Measurements from ENCODE around the gene DDX10. TPM values are rescaled to one million over a fixed set of nuclear protein-coding genes. Genes with fewer than 3 reads are reported as not detected.
"Not testable (repeated sequence)": the region's sequence is repeated elsewhere in the genome, so short reads cannot be mapped to it uniquely, and the experiment has no call there.

The DDX10 gene
- total and polyA plus RNA-seq, 2 experiments from 2014 or later, result 32.4 to 37.8 TPM

DNA sequence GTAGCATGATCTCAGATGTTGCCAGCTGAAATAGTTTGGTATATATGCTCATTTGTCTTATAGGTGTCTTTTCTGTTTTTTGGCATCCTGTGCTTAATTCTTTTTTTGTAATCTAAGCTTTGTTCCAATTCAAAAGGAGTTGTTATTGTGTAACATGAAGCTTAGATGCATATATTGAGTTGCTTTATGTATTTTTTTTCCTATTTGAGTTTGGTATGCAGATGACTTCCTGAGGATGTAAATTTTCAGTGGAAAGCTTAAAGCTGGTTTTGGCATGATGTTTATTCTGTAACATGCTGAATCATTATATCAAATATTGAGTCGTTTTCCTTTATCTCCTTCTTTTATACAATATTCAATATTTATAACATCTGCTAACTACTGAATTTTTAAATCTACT is 69.4 kb downstream of the DDX10 start:
- DNase-seq (ENCODE audit: low spot score), result no peak
- H3K27me3 ChIP-seq (ENCODE audit: insufficient read depth), result no peaks in the 10 kb centered on the region
- peaks cover 12% of the 10 kb centered on the region; the same call in 1 of the 2 replicates for H3K4me1 ChIP-seq (ENCODE audit: insufficient read depth)
- H4K20me1 ChIP-seq (replicated peaks; ENCODE audit: insufficient read depth), result no peaks in the 10 kb centered on the region; the same call in 1 of the 2 replicates
- H3F3A ChIP-seq (replicated peaks; ENCODE audit: low read depth), result no peaks in the 10 kb centered on the region
- no peak overlapping the region for H2AFZ ChIP-seq
- TF ChIP-seq EZH2phosphoT487 (IDR thresholded peaks at IDR 0.05; ENCODE audit: unreplicated experiment), result no peak
- TF ChIP-seq STAT1 (IDR thresholded peaks at IDR 0.05; ENCODE audit: unreplicated experiment), result no peak
- TF ChIP-seq EZH2 (IDR thresholded peaks at IDR 0.05; ENCODE audit: low read depth, unreplicated experiment), result no peak
- TF ChIP-seq POLR2AphosphoS5 (IDR thresholded peaks at IDR 0.05; ENCODE audit: low read depth), result no peak
- TF ChIP-seq ZNF114 (CRISPR knock-in tag; IDR thresholded peaks at IDR 0.05), result no peak
- peaks cover 15% of the 10 kb centered on the region for H3K4me1 Mint-ChIP-seq
- H3K9me2 ChIP-seq (ENCODE audit: insufficient read depth), result no peaks in the 10 kb centered on the region
- H3K79me2 ChIP-seq (replicated peaks; ENCODE audit: insufficient read depth), result peaks cover 31% of the 10 kb centered on the region
- H3K27me3 Mint-ChIP-seq (ENCODE audit: insufficient read depth, low read depth, poor library complexity), result no peaks in the 10 kb centered on the region
- no peaks in the 10 kb centered on the region; the same call in 2 of the 3 replicates for H3K9me3 Mint-ChIP-seq
- no peaks in the 10 kb centered on the region; the same call in 2 of the 3 replicates for H3K36me3 Mint-ChIP-seq (ENCODE audit: low read depth)
- H3K27ac ChIP-seq (ENCODE audit: low read depth), result no peak overlapping the region
- ATAC-seq, result no peak
- H3K27ac Mint-ChIP-seq, result 0 out of 2 replicates have a peak overlapping the region, but pooled peaks have one; percentile 27
- no peak overlapping the region for H3K4me3 Mint-ChIP-seq
- H3K4me2 ChIP-seq, result no peak overlapping the region
- no peaks in the 10 kb centered on the region for H3K36me3 ChIP-seq (ENCODE audit: insufficient read depth)
- H3K4me3 ChIP-seq, result no peak overlapping the region

DNA sequence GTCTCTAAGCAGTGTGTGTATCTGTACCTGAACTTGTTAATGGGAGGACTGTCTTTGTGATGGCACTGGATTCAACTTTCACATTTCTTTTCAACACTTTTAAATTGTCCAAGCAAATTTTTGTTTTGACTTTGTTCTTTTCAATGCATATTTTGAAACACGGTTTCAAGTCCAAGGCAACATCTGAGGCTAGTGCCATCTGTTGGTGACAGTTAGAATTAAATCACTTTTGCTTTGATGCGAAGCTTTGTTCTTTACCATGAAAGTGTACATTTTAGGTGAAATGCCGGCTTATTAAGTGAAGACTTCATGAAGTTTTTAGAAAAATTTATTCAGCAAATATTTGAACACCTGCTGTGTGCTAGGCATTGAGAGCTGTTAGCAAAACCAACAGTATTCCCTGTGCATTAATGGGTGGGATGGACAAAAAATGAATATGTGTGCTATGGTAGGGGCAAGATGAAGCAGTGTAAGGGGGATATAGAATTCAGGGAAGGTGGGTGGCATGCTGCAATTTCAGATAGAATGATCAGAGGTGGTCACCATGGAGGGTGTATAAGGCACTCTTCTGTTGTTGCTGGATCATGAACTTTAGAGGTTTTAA is 70.2 kb downstream of the DDX10 start:
- H3K36me3 Mint-ChIP-seq (ENCODE audit: low read depth), result peaks cover 7% of the 10 kb centered on the region
- no peaks in the 10 kb centered on the region for H3F3A ChIP-seq (replicated peaks; ENCODE audit: low read depth)
- DNase-seq (ENCODE audit: low spot score) (peak; percentile 57), ATAC-seq (no peak)
- peaks cover 12% of the 10 kb centered on the region; the same call in 1 of the 2 replicates for H3K4me1 ChIP-seq (ENCODE audit: insufficient read depth)
- no peak overlapping the region for H3K27ac ChIP-seq (ENCODE audit: low read depth)
- H3K4me3 Mint-ChIP-seq, result no peak overlapping the region
- H3K4me2 ChIP-seq, result no peak overlapping the region
- H3K9me3 Mint-ChIP-seq, result peaks cover 7% of the 10 kb centered on the region
- H4K20me1 ChIP-seq (replicated peaks; ENCODE audit: insufficient read depth), result no peaks in the 10 kb centered on the region; the same call in 1 of the 2 replicates
- no peaks in the 10 kb centered on the region for H3K36me3 ChIP-seq (ENCODE audit: insufficient read depth)
- peaks cover 15% of the 10 kb centered on the region for H3K4me1 Mint-ChIP-seq
- H3K79me2 ChIP-seq (replicated peaks; ENCODE audit: insufficient read depth), result peaks cover 38% of the 10 kb centered on the region
- no peaks in the 10 kb centered on the region for H3K27me3 Mint-ChIP-seq (ENCODE audit: insufficient read depth, low read depth, poor library complexity)
- no peak overlapping the region for H3K4me3 ChIP-seq
- no peaks in the 10 kb centered on the region for H3K27me3 ChIP-seq (ENCODE audit: insufficient read depth)
- H3K9me2 ChIP-seq (ENCODE audit: insufficient read depth), result no peaks in the 10 kb centered on the region
- TF ChIP-seq POLR2AphosphoS5 (IDR thresholded peaks at IDR 0.05; ENCODE audit: low read depth) (no peak), JUNB (IDR thresholded peaks at IDR 0.05; ENCODE audit: unreplicated experiment) (no peak), EZH2phosphoT487 (IDR thresholded peaks at IDR 0.05; ENCODE audit: unreplicated experiment) (no peak), ZNF114 (CRISPR knock-in tag; IDR thresholded peaks at IDR 0.05) (no peak), NANOG (IDR thresholded peaks at IDR 0.05; ENCODE audit: borderline replicate concordance) (no peak), EZH2 (IDR thresholded peaks at IDR 0.05; ENCODE audit: low read depth, unreplicated experiment) (no peak)
- TF ChIP-seq, protein P1, sequence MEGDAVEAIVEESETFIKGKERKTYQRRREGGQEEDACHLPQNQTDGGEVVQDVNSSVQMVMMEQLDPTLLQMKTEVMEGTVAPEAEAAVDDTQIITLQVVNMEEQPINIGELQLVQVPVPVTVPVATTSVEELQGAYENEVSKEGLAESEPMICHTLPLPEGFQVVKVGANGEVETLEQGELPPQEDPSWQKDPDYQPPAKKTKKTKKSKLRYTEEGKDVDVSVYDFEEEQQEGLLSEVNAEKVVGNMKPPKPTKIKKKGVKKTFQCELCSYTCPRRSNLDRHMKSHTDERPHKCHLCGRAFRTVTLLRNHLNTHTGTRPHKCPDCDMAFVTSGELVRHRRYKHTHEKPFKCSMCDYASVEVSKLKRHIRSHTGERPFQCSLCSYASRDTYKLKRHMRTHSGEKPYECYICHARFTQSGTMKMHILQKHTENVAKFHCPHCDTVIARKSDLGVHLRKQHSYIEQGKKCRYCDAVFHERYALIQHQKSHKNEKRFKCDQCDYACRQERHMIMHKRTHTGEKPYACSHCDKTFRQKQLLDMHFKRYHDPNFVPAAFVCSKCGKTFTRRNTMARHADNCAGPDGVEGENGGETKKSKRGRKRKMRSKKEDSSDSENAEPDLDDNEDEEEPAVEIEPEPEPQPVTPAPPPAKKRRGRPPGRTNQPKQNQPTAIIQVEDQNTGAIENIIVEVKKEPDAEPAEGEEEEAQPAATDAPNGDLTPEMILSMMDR (conservative IDR thresholded peaks at IDR 0.05; ENCODE audit: low read depth in 2 of 2), result peak; percentile 65 to 84
- TF ChIP-seq, protein P2, sequence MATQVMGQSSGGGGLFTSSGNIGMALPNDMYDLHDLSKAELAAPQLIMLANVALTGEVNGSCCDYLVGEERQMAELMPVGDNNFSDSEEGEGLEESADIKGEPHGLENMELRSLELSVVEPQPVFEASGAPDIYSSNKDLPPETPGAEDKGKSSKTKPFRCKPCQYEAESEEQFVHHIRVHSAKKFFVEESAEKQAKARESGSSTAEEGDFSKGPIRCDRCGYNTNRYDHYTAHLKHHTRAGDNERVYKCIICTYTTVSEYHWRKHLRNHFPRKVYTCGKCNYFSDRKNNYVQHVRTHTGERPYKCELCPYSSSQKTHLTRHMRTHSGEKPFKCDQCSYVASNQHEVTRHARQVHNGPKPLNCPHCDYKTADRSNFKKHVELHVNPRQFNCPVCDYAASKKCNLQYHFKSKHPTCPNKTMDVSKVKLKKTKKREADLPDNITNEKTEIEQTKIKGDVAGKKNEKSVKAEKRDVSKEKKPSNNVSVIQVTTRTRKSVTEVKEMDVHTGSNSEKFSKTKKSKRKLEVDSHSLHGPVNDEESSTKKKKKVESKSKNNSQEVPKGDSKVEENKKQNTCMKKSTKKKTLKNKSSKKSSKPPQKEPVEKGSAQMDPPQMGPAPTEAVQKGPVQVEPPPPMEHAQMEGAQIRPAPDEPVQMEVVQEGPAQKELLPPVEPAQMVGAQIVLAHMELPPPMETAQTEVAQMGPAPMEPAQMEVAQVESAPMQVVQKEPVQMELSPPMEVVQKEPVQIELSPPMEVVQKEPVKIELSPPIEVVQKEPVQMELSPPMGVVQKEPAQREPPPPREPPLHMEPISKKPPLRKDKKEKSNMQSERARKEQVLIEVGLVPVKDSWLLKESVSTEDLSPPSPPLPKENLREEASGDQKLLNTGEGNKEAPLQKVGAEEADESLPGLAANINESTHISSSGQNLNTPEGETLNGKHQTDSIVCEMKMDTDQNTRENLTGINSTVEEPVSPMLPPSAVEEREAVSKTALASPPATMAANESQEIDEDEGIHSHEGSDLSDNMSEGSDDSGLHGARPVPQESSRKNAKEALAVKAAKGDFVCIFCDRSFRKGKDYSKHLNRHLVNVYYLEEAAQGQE (IDR thresholded peaks at IDR 0.05; ENCODE audit: unreplicated experiment), result no peak
- H2AFZ ChIP-seq, result no peak overlapping the region
- no peak overlapping the region for H3K27ac Mint-ChIP-seq

DNA sequence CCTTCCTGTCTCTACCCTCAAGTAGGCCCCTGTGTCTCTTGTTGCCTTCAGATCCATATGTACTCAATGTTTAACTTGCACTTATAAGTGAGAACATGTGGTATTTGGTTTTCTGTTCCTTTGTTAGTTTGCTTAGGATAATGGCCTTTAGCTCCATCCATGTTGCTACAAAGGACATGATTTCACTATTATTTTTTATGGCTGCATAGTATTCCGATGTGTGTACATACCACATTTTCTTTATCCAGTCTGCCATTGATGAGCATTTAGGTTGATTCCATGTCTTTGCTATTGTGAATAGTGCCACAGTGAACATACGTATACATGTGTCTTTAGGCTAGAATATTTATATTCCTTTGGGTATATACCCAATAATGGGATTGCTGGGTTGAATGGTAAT is 75.3 kb downstream of the DDX10 start:
- H3K27me3 ChIP-seq (ENCODE audit: insufficient read depth); H3K4me3 ChIP-seq; DNase-seq (ENCODE audit: low spot score); H3K9me2 ChIP-seq (ENCODE audit: insufficient read depth); H3K4me2 ChIP-seq; H3K36me3 ChIP-seq (ENCODE audit: insufficient read depth); ATAC-seq; H3K4me1 Mint-ChIP-seq; H3K4me1 ChIP-seq (ENCODE audit: insufficient read depth); H3K27ac Mint-ChIP-seq; H4K20me1 ChIP-seq (replicated peaks; ENCODE audit: insufficient read depth); H2AFZ ChIP-seq; H3K27ac ChIP-seq (ENCODE audit: low read depth); H3K4me3 Mint-ChIP-seq; H3F3A ChIP-seq (replicated peaks; ENCODE audit: low read depth); H3K27me3 Mint-ChIP-seq (ENCODE audit: insufficient read depth, low read depth, poor library complexity): not testable (repeated sequence)
- H3K9me3 Mint-ChIP-seq, result peaks cover 18% of the 10 kb centered on the region
- peaks cover 52% of the 10 kb centered on the region for H3K79me2 ChIP-seq (replicated peaks; ENCODE audit: insufficient read depth)
- H3K36me3 Mint-ChIP-seq (ENCODE audit: low read depth), result peaks cover 23% of the 10 kb centered on the region
